ENCODE data around the gene RNF220.
A peak's percentile ranks its signal among the peaks of the same experiment; 100 is the strongest.
"Not testable (repeated sequence)": the region's sequence is repeated elsewhere in the genome, so short reads cannot be mapped to it uniquely, and the experiment has no call there.

RNF220 gene

DNA sequence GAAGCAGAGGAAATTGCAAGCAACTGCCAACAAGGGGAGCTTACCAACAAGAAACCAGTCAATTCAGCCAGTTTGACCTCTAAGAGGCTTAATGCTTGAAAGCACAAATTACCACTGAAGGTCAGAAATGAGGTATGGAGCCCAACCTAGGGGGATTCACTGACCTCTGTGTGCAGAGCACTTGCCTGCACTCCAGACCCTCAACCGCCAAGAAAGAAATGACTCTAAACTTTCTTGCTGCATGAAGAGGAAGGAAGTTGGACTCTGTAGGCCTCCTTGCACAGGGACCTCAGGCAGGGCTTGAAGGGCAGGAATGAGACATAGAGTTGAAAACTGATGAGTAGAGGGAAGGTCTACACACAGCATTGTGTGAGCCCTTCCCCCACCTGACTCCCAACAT lies 279.5 kb downstream of the RNF220 start:
- DNase-seq, result no peak

DNA sequence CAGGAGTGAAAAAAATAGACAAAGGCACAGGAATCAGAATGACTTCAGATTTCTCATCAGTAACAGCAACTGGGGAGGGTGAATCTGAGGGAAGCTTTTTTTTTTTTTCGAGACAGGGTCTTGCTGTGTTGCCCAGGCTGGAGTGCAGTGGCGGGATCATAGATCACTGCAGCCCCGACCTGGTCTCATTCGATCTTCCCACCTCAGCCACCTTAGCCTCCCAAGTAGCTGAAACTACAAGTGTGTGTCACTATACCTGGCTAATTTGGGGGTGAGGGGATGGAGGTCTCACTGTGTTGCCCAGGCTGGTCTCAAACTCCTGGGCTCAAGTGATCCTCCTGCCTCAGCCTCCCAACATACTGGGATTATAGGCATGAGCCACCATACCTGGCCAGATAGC lies 280.2 kb downstream of the RNF220 start:
- no peak for DNase-seq

DNA sequence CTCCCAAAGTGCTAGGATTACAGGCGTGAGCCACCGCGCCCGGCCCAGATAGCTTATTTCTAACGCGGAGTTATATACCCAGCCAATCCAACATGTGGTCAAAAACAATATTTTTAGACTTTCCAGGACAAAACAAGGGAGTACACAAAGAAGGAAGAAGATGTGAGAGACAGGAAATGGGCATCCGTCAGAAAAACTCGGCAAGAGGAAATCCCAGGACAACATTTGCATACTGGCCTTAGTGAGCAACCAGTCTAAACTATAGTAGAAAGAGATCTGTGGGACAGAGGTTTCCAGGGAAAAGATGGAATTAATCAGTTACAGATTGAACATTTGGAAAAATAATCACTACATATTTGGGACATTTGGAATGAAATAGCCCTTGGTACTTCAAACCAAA lies 280.8 kb downstream of the RNF220 start:
- no peak for DNase-seq

DNA sequence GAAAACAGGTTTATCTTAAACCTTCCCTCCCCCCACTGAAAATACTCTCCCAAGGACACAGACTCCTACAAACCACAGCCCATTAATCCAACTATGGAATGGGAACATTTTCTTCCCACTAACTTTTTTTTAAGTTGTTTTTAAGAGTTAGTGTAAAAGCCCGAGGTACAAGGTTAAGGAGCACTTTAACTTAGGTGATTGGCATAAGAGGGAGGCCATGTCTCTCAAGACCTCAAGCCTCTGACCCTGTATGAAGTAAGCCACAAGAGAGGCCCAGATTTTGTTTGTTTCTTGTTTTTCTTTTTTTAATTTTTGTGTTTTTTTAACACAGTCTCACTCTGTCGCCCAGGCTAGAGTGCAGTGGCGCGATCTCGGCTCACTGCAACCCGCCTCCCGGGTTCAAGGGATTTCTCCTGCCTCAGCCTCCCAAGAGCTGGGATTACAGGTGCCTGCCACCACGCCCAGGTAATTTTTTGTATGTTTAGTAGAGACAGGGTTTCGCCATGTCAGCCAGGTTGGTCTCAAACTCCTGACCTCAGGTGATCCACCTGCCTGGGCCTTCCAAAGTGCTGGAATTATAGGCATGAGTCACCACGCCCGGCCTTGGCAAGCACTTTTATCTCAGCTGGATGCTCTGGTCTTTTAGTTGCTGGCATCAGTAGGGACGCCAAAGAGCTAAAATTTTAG lies 283.8 kb downstream of the RNF220 start:
- no peak for DNase-seq

DNA sequence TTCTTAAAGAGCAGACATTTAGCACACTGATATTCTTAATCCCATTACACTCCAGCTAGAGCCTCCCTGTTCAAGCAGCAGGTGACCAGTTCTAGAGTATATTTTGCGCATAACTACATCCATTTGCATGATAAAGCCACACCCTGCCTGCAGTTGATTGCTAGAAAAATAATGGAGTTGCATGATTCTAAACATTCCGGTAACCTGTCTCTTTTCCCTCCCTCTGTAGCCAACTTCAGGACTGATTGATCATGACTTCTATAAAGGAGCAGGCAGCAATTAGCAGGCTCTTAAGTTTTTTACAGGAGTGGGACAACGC lies 284.4 kb downstream of the RNF220 start:
- DNase-seq, result no peak

DNA sequence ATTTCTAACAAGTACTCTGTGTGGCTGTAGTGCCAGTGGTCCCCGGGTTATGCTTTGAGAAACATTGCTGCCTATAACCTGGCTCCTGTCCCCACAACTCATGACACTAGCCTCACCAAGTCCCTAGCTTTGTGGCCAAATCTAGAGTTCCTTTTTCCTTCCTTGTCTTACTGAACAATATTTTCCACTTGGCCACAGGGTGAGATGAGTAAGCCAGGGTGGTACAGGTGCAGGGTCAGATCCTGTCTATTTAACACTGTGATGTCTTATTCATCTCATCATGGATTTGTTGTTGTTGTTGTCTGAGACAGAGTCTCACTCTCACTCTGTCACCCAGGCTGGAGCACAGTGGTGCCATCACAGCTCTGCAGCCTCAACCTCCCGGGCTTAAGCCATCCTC lies 288.1 kb downstream of the RNF220 start:
- no peak for DNase-seq

DNA sequence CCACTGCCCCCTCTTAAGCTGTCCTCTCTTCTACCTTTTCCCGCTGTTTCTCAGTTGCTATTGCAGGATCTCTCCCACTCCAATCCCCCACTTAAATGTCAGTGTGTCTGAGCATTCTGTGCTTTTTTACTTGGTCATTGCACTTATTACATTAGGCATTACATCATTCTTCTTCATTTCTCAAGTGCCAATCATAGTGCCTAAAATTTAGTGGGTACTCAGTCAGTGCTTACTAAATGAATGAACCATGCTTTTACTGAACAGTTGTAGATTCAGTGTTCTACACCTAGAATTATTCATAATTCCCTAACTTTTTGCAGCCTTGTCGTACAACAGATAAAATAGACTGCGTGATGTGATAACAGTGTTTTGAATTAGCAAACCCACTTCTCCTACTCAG lies 288.8 kb downstream of the RNF220 start:
- DNase-seq, result no peak

DNA sequence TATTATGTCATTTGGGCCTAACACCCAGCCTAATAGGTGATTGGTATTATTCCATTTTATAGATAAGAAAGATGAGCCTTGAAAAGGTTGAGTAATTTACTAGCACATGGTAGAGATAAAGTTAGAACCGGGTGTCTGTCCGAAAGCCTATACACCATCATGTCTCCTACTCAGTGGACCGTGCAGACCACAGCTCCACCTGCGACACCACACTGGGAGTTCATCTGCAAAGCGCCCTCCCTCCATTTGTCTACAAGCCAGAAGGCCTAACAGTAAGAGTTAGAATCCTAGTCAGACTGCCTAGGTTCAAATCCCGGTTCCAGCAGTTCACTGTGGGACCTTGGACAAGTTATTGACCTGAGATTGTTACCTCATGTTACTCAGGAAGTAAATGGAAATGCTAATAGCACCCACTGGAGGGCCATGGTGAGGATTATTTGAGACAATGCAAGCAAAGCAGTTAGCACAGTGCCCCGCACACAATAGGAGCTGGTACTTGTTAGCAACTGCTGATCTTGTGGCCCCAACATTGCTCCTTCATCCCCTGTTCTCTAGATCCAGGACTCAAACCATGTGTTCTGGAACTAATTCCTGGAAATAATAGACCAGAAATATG lies 289.9 kb downstream of the RNF220 start:
- DNase-seq, result no peak

DNA sequence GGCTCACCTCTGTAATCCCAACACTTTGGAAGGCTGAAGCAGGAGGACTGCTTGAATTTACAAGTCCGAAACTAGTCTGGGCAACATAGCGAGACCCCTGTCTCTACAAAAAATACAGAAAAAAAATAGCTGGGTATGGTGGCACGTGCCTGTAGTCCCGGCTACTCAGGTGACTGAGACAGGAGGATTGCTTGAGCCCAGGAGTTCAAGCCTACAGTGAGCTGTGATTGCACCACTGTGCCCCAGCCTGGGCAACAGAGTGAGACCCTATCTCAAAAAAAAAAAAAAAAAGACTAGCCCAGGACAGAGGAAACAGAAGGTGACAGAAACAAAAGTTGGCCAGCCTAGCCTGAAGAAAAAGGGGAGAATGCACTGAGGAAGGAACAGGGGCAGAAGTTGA lies 290.6 kb downstream of the RNF220 start:
- DNase-seq, result no peak

DNA sequence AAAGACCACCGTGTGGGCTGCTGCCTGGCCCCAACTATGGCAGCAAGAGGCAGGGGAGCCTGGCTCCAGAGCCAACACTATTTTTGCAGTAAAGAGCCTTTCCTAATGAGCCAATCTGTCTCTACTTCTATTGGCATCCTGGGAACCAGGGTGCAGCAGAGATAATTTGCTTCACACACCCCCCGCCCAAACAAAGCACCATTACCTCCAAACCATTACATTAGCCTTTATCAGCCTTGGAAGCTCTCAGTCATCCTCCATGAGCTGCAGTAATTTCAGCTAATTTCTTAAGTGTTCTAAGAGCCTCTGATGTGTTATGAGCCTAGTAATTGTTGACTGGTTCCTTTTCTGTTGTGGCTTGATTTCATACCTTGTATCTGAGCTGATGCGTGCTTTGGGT lies 291.0 kb downstream of the RNF220 start:
- DNase-seq, result no peak

DNA sequence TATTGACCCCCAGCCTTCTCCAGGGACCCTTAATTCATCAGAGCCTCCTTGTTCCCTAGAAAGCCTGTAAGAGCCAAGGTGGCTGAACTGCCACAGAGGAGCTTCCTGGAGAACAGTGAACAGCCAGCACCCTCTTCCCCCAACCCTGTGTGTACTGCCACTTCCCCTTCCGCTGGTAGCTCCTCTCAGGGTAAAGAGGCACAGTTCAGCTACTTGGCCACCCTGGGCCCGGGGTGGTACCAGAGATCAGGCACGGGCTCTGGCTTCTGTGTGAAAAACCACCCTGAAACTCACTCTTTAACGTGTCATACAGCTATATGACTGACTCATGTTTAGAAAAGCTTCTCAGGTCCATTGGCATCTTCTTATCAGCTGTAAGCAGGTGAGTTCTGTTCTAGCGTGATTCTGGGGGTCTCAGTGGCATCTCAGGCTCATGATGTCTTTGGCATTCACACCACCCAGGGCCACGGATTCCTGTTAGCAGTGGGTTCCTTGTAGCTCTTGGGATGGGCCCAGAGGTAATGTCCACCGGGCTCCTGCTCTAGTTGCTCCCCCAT lies 291.8 kb downstream of the RNF220 start:
- DNase-seq, result peak; percentile 35 to 46

DNA sequence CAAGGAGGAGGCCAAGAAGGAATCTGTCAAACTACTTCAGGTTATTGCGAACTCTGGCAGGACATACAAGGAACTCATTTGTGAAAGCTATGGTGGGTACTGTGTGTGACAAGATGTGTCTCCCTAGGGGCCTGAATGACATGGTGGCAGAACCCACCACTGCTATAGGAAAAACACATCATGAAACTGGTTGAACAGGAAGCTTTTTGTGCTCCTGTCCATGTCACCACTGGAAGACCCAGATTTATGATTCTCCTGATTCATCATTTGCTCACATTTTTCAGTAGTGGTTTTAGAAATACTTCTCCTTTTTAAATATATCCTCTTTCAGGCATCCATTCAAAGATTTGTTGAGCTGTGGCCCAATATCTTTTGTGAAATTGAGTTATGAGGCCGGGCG lies 293.1 kb downstream of the RNF220 start:
- DNase-seq, result no peak

DNA sequence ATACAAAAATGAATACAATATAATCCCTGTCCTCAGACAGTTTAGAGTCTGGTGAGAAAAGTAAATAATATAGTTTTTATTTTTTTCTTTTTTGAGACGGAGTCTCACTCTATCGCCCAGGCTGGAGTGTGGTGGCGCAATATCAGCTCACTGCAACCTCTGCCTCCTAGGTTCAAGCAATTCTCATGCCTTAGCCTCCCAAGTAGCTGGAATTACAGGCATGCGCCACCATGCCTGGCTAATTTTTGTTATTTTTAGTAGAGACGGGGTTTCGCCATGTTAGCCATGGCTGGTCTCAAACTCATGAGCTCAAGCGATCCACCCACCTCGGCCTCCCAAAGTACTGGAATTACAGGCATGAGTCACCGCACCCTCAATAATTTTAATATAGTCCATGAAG lies 294.3 kb downstream of the RNF220 start:
- DNase-seq, result not testable (repeated sequence)

DNA sequence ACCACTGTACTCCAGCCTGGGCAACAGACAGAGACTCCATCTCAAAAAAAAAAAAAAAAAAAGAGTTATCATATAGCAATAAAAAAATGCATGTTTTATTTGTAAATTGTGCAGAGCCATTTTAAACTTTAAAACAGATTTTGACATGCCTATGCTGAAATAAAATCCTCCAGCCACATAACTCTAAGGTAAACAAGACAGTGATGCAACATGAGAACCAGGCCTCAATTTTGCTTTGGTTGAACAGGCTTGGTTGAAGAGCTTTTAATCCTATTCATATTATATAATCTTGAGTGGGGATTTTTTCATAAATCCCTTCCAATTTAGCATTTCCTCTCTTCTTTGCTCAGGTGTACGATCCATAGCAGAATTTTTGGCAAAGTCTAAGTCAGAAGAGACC lies 295.5 kb downstream of the RNF220 start:
- DNase-seq, result no peak

DNA sequence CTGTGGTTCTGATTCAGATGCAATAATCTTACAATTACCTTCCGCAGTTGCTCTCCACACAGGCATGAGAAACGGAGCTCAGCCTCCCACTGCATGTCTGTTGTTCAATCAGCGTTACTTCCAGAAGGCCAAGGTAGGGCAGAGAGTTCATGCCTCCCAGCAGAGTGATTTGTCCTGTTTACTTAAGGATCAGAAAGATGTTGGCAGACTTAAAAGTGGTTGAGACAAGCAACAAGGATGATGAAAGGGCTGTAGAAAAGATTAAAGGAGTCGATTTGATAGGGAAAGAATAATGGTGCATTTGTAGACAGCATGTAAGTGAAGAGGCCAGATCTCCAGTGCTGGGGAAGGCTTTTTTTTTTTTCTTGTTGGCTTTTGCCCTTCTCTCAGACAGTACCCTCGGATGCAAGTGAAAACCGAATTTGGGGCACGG lies 296.1 kb downstream of the RNF220 start:
- DNase-seq, result no peak
